Amniotic epithelial cell (primary cell): ENCODE results near the gene KBTBD8.

ENCODE experiments used
- DNase-seq: peaks from one replicate; pipeline ENCODE4 v3.0.0-alpha.2; 2010; ENCODE audit warnings: low read depth

The KBTBD8 gene

GRCh38 chr3:66998904-66999235, 763 bp downstream of the KBTBD8 start:
- no peak for DNase-seq

GRCh38 chr3:67000009-67000408, 1.9 kb downstream of the KBTBD8 start:
- DNase-seq = peak; percentile 55

- DNase-seq = no peak
Observed at GRCh38 chr3:67001086-67001861, 3.2 kb downstream of the KBTBD8 start.

GRCh38 chr3:67005974-67006373, 7.9 kb downstream of the KBTBD8 start:
- no peak for DNase-seq

- peak; percentile 76 for DNase-seq
Observed at GRCh38 chr3:67006460-67006859, 8.4 kb downstream of the KBTBD8 start.

- no peak for DNase-seq
Observed at GRCh38 chr3:67008388-67008787, 10.3 kb downstream of the KBTBD8 start.

- no peak for DNase-seq
Observed at GRCh38 chr3:67009716-67010115, 11.6 kb downstream of the KBTBD8 start.

GRCh38 chr3:67011414-67012131, 13.5 kb downstream of the KBTBD8 start:
- DNase-seq = no peak

GRCh38 chr3:67012564-67012963, 14.5 kb downstream of the KBTBD8 start:
- DNase-seq = no peak

- peak; percentile 97 for DNase-seq
Observed at GRCh38 chr3:67015702-67016484, 17.8 kb downstream of the KBTBD8 start.

GRCh38 chr3:67016522-67017080, 18.5 kb downstream of the KBTBD8 start:
- DNase-seq = no peak

- DNase-seq = peak; percentile 49
Observed at GRCh38 chr3:67017211-67017610, 19.1 kb downstream of the KBTBD8 start.

GRCh38 chr3:67018105-67018788, 20.1 kb downstream of the KBTBD8 start:
- no peak for DNase-seq

- DNase-seq = no peak
Observed at GRCh38 chr3:67018789-67019526, 20.9 kb downstream of the KBTBD8 start.

GRCh38 chr3:67028001-67028784, 30.1 kb downstream of the KBTBD8 start:
- DNase-seq = no peak

- peak; percentile 63 for DNase-seq
Observed at GRCh38 chr3:67030785-67031740, 33.0 kb downstream of the KBTBD8 start.

GRCh38 chr3:67031986-67032385, 33.9 kb downstream of the KBTBD8 start:
- DNase-seq = no peak

GRCh38 chr3:67033079-67033478, 35.0 kb downstream of the KBTBD8 start:
- DNase-seq = no peak

- no peak for DNase-seq
Observed at GRCh38 chr3:67034371-67034770, 36.3 kb downstream of the KBTBD8 start.
